SK-N-MC (cell line): Measurements from ENCODE around the gene UBR2.

Source experiments
- EZH2 ChIP-seq: fragments of 200-600 bp; sonication (generic); IDR thresholded peaks from one replicate; pipeline ENCODE4 v1.6.1; 2017; ENCODE audit warnings: antibody characterized with exemption
- FOXP2 ChIP-seq: optimal IDR thresholded peaks from 2 replicates; pipeline ENCODE3; 2011; ENCODE audit warnings: mild to moderate bottlenecking, moderate library complexity; ENCODE audit not compliant: insufficient read depth; ENCODE audit errors: extremely low read length, control extremely low read depth
- POLR2AphosphoS5 ChIP-seq: IDR thresholded peaks from 2 replicates; pipeline ENCODE4 v1.6.1; 2012; ENCODE audit warnings: mild to moderate bottlenecking, low read depth, low read length, borderline replicate concordance

- TF ChIP-seq POLR2AphosphoS5 (no peak), EZH2 (no peak), FOXP2 (no peak)
Observed at GRCh38 chr6:42707595-42707994, 143.8 kb downstream of the UBR2 start.
